NCI-H1092 (cell line): ENCODE measurements around the gene CDC14B.
"Not testable (repeated sequence)": the region's sequence is repeated elsewhere in the genome, so short reads cannot be mapped to it uniquely, and the experiment has no call there.

Experiments
- DNase-seq: peaks from one replicate; lab custom pipeline; 2025; lab: John Stamatoyannopoulos, UW

Gene CDC14B

DNA sequence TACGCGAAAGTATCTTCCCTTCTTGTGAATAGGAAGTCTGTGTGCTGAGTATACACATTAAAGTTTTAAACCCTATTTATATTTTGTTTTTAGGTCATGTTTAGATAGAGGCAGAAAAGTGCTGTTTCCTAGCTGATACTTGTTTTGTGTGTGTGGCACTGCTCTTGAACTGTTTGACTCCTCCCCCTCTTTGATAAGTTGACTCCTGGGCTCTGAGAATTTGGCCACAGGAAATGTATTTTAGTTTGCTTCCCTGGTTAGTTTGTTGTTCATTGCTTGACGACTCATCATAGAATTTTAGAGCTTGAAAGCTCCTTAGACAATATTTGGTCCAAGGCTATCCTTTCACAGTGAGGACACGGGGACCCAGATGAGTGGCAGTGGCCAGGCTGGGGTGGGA, 2.0 kb upstream of the CDC14B start:
- DNase-seq, result no peak

DNA sequence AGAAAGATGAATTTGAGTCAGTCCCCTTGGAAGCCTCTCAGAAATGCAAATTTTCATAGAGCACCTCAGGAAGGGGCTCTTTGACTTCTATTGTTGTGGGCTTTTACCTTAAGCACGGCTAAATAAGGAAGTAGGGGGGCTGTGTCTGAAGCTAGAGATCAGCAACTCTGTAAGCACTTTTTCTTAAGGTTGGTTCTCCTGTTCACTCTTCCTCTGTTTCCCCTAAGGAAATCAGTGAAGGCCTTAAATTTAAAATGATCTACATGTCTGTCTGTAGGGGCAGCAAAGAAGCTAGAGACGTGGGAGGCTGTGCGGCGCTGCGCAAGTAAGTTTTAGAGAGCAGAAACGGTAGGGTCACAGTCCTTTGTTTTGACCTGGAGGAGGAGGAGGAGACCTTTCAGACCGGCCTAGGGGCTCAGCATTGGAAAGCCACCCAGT, 1.2 kb upstream of the CDC14B start:
- DNase-seq, result no peak

- DNase-seq, result no peak
These were observed 505 bp upstream of the CDC14B start for GRCh38 chr9:96620181-96620514.

- DNase-seq, result no peak
These were observed 548 bp downstream of the CDC14B start for GRCh38 chr9:96619124-96619465.

DNA sequence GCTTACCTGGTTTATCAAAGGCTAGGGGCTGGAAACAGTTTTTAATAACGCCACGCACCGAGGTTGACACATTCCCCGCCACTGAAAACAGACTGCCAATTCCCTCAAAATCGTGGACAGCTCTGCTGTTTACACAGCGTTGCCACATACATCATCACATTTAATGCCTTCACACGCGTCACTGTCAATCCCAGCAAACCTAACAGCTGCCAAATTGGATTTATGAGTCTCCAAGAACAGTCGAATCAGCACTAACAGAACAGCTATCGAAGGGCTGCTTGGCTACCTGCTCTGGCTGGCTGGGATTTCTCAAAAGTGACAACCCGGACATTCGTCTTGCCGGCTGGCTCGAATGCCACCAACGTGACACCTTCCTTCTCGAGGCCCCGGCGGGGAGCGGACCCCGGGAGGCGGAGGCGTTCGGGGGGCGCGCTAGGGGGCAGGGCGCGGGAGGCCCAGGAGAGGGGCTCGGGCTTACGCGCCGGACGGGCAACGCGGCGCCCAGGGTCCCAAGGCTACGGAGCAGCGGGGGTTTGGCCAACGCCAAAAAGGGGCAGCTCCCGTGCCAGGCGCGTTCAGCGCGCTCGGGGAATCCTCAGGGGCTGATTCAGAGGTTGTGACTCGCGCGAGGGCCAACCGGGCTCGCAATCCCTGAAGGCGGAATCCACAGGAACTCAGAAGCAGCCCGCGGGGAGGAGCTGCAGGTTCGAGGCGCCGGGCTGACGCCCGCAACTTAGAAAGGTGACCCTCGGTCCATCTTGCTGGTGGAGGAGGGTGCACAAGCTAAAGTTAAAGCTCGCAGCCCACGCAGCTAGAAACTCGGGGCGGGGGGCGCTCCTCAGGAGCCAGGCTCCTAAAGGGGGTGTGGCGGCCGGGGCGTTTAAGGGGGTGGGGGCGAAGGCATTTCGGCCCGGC, 1.2 kb downstream of the CDC14B start:
- DNase-seq, result no peak

GRCh38 chr9:96617439-96618185, 2.0 kb downstream of the CDC14B start:
- DNase-seq, result no peak

GRCh38 chr9:96616817-96617438, 2.7 kb downstream of the CDC14B start:
- no peak for DNase-seq

- DNase-seq, result no peak
These were observed 4.2 kb downstream of the CDC14B start for GRCh38 chr9:96615411-96615810.

DNA sequence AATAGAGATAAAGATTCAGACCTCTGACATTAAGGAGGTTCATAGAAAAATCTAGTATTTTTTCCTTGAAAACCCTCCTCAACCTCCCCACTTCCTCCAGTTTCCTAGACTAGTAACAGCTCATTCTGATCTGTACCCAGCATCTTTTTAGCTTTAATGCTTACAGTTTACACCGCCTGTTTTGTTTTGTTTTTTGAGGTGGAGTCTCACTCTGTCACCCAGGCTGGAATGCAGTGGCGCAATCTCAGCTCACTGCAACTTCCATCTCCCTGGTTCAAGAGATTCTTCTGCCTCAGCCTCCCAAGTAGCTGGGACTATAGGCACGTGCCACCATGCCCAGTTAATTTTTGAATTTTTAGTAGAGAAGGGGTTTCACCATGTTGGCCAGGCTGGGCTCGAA, 5.0 kb downstream of the CDC14B start:
- DNase-seq, result not testable (repeated sequence)

DNA sequence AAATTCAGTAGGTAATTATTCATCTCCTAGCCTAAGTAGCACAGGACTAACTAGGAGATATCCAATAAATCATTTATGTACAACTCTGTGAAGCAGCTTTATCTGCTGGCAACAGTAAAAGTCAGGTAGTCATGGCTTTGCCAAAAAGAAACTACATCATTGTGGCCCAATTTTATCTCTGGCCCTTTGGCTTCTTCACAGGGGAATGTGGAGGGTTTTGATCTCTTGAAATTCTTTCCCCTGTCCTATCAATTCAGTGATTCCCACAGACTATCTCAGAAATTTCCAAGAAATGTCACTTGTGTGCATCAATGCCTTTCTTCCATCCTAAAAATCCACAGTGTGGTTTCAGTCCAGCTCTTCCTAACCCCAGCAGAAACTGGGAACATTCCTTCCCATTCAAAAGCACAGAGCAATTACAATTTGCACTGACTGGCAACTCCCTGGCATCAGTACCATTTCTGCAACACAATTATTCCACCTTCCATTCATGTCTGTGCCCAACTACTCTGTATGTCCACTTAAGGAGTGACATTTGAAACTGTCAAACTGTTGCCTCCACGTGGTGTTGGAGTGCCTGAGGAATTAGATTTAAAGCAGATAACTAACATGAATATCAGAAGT, 6.6 kb downstream of the CDC14B start:
- DNase-seq, result no peak

GRCh38 chr9:96612105-96612965, 7.3 kb downstream of the CDC14B start:
- DNase-seq, result peak; percentile 53

DNA sequence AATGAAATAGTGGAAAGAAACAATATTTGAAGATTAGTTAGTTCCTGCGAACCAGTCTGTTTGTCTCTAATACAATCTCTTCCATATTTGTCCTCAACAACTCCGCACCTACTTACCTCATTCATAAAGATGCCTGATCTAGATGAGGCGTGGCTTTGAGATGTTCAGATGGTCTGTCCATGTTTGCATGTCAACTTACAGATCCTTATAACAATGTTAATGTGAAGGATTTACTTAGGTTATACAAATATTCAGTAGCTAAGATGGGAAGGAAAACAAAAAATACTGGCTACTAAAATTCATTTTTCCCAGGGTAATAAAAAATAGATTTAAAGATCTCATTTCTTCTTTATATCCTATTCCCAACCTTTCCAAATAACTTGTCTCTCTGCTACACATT, 8.3 kb downstream of the CDC14B start:
- no peak for DNase-seq

- DNase-seq, result no peak
These were observed 9.9 kb downstream of the CDC14B start for GRCh38 chr9:96609732-96610131.

DNA sequence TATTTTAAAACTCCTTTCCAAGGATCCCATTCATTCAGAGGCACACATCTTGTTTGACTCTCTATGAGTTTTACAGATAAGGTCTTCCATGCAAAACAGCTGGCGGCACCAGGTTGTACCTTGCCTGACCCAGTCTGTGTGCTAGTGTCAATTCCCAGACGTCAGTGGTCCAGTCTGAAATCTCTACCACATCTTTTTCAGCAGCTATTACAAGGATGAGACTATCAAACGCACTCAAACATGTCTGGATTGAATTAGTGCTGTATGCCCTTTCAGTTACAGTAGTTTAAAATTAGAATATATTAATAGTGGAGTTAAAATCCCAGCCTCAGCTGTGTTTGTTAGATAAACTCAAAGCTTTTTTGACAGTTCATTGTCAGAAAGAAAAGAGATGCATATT, 11.7 kb downstream of the CDC14B start:
- DNase-seq, result no peak

- DNase-seq, result no peak
These were observed 14.3 kb downstream of the CDC14B start for GRCh38 chr9:96605328-96605727.

DNA sequence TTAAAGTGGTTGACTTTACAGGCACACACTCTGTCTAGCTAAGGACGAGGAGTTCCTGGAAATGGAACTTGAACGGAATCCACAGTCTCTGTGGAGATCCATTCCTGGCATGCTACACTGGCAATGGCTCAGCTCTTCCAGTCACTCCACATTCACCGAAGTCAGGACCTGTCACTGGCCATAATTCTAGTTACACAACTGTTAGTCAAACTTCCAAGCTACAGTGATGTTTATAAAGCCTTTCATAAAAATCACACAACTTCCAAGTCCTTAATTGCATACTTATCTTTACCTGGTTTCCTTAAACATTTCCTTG, 15.7 kb downstream of the CDC14B start:
- no peak for DNase-seq

- DNase-seq, result no peak
These were observed 16.2 kb downstream of the CDC14B start for GRCh38 chr9:96603305-96604003.

DNA sequence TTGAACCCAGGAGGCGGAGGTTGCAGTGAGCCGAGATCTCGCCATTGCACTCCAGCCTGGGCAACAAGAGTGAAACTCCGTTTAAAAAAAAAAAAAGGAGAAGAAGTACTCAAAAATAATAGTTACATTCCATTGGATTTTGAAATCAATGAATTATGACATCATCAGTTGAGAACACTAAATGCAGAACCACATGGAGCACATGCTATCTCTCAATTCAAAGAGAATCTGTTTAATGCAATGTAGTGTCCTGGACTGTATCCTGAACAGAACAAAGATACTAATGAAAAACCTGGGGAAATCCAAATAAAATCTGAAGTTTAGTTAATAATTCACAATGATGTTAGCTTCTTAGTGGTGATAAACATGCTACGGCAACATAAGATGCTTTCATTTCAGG, 20.3 kb downstream of the CDC14B start:
- no peak for DNase-seq

GRCh38 chr9:96596601-96597111, 23.0 kb downstream of the CDC14B start:
- no peak for DNase-seq

- no peak for DNase-seq
These were observed 32.0 kb downstream of the CDC14B start for GRCh38 chr9:96587338-96588315.
